SK-N-MC (cell line): Measurements from ENCODE around the gene CLEC16A.

Experiments used
- EZH2 ChIP-seq: fragments of 200-600 bp; sonication (generic); IDR thresholded peaks from one replicate; pipeline ENCODE4 v1.6.1; 2017; ENCODE audit warnings: antibody characterized with exemption
- POLR2AphosphoS5 ChIP-seq: IDR thresholded peaks from 2 replicates; pipeline ENCODE4 v1.6.1; 2012; ENCODE audit warnings: mild to moderate bottlenecking, low read depth, low read length, borderline replicate concordance

DNA sequence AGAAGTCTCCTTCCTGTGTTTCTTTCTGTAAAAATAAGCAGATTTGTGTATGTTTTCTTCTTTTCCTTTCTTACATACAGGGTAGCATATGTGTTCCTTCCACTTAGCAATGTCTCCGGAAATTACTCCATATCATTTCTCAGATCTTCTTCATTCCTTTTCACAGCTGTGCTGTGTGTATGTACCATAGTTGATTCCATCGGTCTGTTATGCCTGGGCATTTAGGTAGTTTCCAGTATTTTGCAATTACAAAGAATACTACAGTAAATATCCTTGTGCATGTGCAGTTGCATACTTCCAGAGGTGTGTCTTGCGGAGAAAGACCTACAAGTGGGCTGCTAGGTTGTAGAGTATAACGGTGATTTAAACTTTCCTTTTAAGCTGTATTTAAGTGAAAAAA, 69.8 kb downstream of the CLEC16A start:
- no peak for TF ChIP-seq EZH2
- no peak for TF ChIP-seq POLR2AphosphoS5
